ENCODE measurements around the gene CD244.
"Not testable (repeated sequence)": the region's sequence is repeated elsewhere in the genome, so short reads cannot be mapped to it uniquely, and the experiment has no call there.

Gene CD244

DNA sequence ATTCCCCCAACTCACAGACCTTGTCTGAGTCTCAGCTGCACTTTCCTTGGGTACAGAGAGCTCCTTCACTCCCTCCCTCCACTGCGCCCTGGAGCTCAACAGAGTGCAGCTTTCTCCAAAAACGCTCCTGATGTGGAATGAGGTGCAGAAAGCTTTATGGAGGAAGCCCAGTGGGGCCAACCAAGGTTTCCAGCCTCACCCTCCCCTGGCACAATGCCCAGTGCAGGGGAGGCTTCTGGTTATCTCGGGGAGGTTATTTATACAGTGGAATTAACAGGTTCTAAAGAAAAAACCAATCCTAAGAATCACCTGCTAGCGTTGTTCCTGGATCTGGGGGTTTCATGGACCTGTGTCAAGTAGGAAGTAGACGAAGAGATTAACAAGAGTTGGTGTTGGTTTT lies 22.4 kb upstream of the CD244 start, which contains the start of gene ITLN1:
TSS of gene ITLN1 (minus strand) at position 139 of the 400 bp plus-strand sequence. CDS start 303 bp downstream, outside the sequence.
- Mint-ChIP-seq H3K27ac (no peak within 1 kb of the TSS), H3K9me3 (no peaks in the 10 kb centered on the region), H3K4me1 (ENCODE audit: low read depth) (peaks cover 6% of the 10 kb centered on the region), H3K4me3 (no peak within 1 kb of the TSS), H3K27me3 (no peaks in the 10 kb centered on the region), H3K36me3 (ENCODE audit: low read depth) (no peaks in the 10 kb centered on the region)

DNA sequence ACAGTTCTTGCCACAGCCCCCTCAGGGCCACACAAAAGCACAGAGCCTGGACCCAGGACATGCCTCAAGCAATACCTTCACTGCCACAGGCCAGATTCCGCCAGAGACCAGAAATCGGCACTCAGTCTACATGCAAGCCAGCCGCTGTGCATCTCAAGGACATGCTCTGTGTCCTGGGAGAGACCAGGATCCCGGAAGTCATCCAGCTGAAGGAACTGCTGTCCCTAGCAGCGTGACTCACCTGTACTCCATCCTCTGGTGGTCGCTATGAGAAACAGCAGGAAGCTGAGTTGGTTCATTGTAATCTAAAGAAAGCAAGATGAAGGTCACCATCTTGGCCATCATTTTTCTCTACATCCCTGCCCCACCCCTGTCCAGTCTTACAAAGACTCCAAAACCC lies 21.9 kb upstream of the CD244 start:
- H3K27ac Mint-ChIP-seq: no peak overlapping the region
- peaks cover 6% of the 10 kb centered on the region for H3K4me1 Mint-ChIP-seq (ENCODE audit: low read depth)
- H3K4me3 Mint-ChIP-seq: no peak overlapping the region
- H3K9me3 Mint-ChIP-seq: no peaks in the 10 kb centered on the region
- H3K36me3 Mint-ChIP-seq (ENCODE audit: low read depth): no peaks in the 10 kb centered on the region
- H3K27me3 Mint-ChIP-seq: no peaks in the 10 kb centered on the region

GRCh38 chr1:160883581-160884513 lies 21.2 kb upstream of the CD244 start:
- Mint-ChIP-seq H3K27me3 (no peaks in the 10 kb centered on the region), H3K36me3 (ENCODE audit: low read depth) (no peaks in the 10 kb centered on the region), H3K4me1 (ENCODE audit: low read depth) (peaks cover 9% of the 10 kb centered on the region), H3K4me3 (no peak overlapping the region), H3K9me3 (no peaks in the 10 kb centered on the region), H3K27ac (no peak overlapping the region)

GRCh38 chr1:160882582-160882981 lies 19.9 kb upstream of the CD244 start:
- no peaks in the 10 kb centered on the region for H3K36me3 Mint-ChIP-seq (ENCODE audit: low read depth)
- no peaks in the 10 kb centered on the region for H3K9me3 Mint-ChIP-seq
- H3K27me3 Mint-ChIP-seq: no peaks in the 10 kb centered on the region
- no peak overlapping the region for H3K27ac Mint-ChIP-seq
- H3K4me1 Mint-ChIP-seq (ENCODE audit: low read depth): peaks cover 11% of the 10 kb centered on the region
- no peak overlapping the region for H3K4me3 Mint-ChIP-seq

DNA sequence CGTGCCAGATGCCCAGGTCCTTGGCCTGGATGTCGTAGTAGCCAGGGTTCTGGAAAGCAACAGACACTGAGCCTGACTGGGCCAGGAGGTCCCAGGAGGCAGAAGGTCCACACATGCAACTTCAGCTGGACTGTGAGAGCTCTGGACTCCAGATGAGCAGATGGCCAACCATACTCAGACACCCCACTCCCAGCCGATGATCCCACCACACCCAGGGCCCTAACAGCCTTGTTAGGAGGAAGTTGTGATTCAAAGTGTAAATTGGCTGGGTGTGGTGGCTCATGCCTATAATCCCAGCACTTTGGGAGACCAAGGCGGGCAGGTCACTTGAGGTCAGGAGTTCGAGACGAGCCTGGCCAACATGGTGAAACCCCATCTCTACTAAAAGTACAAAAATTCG lies 18.6 kb upstream of the CD244 start:
- not testable (repeated sequence) for H3K27me3 Mint-ChIP-seq; H3K9me3 Mint-ChIP-seq; H3K27ac Mint-ChIP-seq; H3K36me3 Mint-ChIP-seq (ENCODE audit: low read depth); H3K4me3 Mint-ChIP-seq
- peaks cover 21% of the 10 kb centered on the region for H3K4me1 Mint-ChIP-seq (ENCODE audit: low read depth)

- Mint-ChIP-seq H3K36me3 (ENCODE audit: low read depth) (no peaks in the 10 kb centered on the region), H3K4me3 (no peak overlapping the region), H3K9me3 (no peaks in the 10 kb centered on the region), H3K4me1 (ENCODE audit: low read depth) (peaks cover 22% of the 10 kb centered on the region), H3K27ac (no peak overlapping the region), H3K27me3 (no peaks in the 10 kb centered on the region)
Measured at GRCh38 chr1:160880216-160880615, 17.5 kb upstream of the CD244 start.

DNA sequence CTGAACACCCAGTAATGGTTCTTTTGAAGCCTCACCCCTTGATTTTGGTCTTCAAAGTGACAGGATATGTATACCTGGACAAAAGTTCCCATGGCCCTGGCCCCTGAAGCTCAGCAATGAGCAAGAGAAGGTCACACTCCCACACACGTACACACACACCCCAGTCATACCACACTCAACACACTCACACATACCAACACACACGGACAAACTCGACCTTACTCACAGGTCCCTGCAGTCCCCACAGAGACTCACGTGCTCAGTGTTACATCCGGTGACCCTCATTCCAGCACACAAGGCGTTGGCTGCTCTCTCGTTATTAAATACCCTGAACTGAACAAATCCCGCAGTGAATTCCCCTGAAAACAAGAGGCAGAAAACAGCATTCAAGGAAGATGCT lies 16.4 kb upstream of the CD244 start:
- H3K9me3 Mint-ChIP-seq: no peaks in the 10 kb centered on the region
- no peak overlapping the region for H3K27ac Mint-ChIP-seq
- H3K36me3 Mint-ChIP-seq (ENCODE audit: low read depth): no peaks in the 10 kb centered on the region
- H3K4me1 Mint-ChIP-seq (ENCODE audit: low read depth): peaks cover 24% of the 10 kb centered on the region
- H3K4me3 Mint-ChIP-seq: no peak overlapping the region
- H3K27me3 Mint-ChIP-seq: no peaks in the 10 kb centered on the region

DNA sequence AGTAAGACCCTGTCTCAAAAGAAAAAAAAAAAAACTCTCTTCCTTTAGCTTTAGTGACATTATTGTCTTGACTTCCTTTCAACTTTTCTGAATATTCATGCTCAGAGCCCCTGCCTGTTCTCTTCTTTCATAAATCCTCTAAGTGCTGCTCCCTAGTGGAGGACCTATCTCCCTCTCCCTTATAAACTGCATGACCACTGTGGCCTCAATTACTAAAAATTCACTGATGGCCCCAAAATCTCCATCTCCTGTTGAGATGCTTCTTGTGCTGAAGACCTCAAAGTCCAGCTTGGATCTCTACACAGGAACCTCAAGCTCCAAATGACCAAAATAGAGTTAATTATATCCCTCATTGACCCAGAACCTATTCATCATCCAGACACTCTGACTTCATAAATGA lies 14.5 kb upstream of the CD244 start:
- Mint-ChIP-seq H3K4me1 (ENCODE audit: low read depth) (peaks cover 24% of the 10 kb centered on the region), H3K36me3 (ENCODE audit: low read depth) (no peaks in the 10 kb centered on the region), H3K9me3 (no peaks in the 10 kb centered on the region), H3K27ac (no peak overlapping the region), H3K4me3 (no peak overlapping the region), H3K27me3 (no peaks in the 10 kb centered on the region)

DNA sequence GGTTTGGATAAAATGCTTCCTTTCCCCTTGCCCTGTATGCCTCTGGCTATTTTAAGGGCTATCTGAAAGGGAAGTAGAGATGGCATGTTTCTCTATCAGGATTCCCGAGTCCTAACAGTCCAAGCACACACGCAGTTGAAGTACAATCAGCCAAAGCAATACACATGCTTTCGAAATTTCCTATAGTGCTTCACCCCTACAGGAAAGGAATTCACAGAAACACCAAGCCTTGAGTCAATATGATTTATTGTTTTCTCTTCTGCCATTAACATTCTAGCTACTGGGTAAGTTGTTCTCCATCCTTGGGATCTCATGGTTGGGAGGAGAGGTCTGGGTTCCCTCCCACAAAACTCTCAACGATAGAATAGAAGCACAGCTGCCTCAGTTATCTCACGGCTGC lies 13.6 kb upstream of the CD244 start:
- Mint-ChIP-seq H3K36me3 (ENCODE audit: low read depth) (no peaks in the 10 kb centered on the region), H3K27ac (no peak overlapping the region), H3K4me3 (no peak overlapping the region), H3K9me3 (no peaks in the 10 kb centered on the region), H3K4me1 (ENCODE audit: low read depth) (peaks cover 25% of the 10 kb centered on the region), H3K27me3 (no peaks in the 10 kb centered on the region)

DNA sequence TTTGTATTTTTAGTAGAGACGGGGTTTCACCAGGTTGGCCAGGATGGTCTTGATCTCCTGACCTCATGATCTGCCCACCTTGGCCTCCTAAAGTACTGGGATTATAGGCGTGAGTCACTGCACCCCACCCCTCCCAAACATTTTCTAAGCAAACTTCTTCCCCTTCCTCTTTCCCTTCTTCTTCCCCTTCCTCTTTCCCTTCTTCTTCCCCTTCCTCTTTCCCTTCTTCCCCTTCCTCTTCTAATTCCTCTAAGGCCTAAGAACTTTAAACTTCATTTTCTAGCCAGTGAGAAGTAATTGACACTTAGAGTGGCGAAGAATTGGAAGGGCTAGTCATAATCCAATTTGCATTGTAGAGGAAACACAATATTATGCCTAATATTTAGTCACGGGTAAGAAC lies 12.9 kb upstream of the CD244 start:
- H3K27me3 Mint-ChIP-seq; H3K4me3 Mint-ChIP-seq; H3K9me3 Mint-ChIP-seq; H3K36me3 Mint-ChIP-seq (ENCODE audit: low read depth); H3K27ac Mint-ChIP-seq: not testable (repeated sequence)
- H3K4me1 Mint-ChIP-seq (ENCODE audit: low read depth): peaks cover 27% of the 10 kb centered on the region

DNA sequence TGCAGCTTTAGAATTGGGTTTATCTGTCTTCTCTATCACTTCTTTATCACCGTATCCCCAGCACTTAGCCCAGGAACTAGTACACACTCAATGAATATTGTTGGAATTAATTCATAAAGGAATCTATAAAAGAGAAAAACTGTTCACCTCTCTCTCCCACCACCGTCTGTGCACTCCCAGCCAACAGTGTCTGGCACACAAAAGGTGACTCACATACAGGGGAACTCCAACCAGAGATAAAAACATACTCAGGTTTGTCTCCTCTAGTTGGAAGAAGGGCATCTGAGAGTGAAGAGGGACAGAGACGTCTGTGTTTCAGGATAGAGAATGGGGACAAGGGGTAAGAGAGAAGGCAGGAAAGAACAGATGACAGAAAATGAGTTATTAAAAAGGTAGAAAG lies 12.2 kb upstream of the CD244 start:
- Mint-ChIP-seq H3K36me3 (ENCODE audit: low read depth) (no peaks in the 10 kb centered on the region), H3K27ac (no peak overlapping the region), H3K27me3 (no peaks in the 10 kb centered on the region), H3K4me3 (no peak overlapping the region), H3K9me3 (no peaks in the 10 kb centered on the region), H3K4me1 (ENCODE audit: low read depth) (peaks cover 27% of the 10 kb centered on the region)

GRCh38 chr1:160868141-160868540 lies 5.5 kb upstream of the CD244 start:
- Mint-ChIP-seq H3K9me3 (no peaks in the 10 kb centered on the region), H3K36me3 (ENCODE audit: low read depth) (no peaks in the 10 kb centered on the region), H3K4me3 (no peak overlapping the region), H3K4me1 (ENCODE audit: low read depth) (peaks cover 26% of the 10 kb centered on the region), H3K27ac (no peak overlapping the region), H3K27me3 (no peaks in the 10 kb centered on the region)

- not testable (repeated sequence) for H3K27me3 Mint-ChIP-seq; H3K9me3 Mint-ChIP-seq; H3K36me3 Mint-ChIP-seq (ENCODE audit: low read depth); H3K4me3 Mint-ChIP-seq; H3K27ac Mint-ChIP-seq
- H3K4me1 Mint-ChIP-seq (ENCODE audit: low read depth): peaks cover 30% of the 10 kb centered on the region
Measured at GRCh38 chr1:160867651-160868050, 5.0 kb upstream of the CD244 start.

- no peak overlapping the region for H3K27ac Mint-ChIP-seq
- H3K4me3 Mint-ChIP-seq: no peak overlapping the region
- H3K9me3 Mint-ChIP-seq: no peaks in the 10 kb centered on the region
- H3K4me1 Mint-ChIP-seq (ENCODE audit: low read depth): peaks cover 39% of the 10 kb centered on the region
- H3K36me3 Mint-ChIP-seq (ENCODE audit: low read depth): no peaks in the 10 kb centered on the region
- no peaks in the 10 kb centered on the region for H3K27me3 Mint-ChIP-seq
Measured at GRCh38 chr1:160866695-160867260, 4.1 kb upstream of the CD244 start.

- H3K9me3 Mint-ChIP-seq: no peaks in the 10 kb centered on the region
- H3K36me3 Mint-ChIP-seq (ENCODE audit: low read depth): no peaks in the 10 kb centered on the region
- no peak overlapping the region for H3K4me3 Mint-ChIP-seq
- H3K27me3 Mint-ChIP-seq: no peaks in the 10 kb centered on the region
- H3K4me1 Mint-ChIP-seq (ENCODE audit: low read depth): peaks cover 40% of the 10 kb centered on the region
- H3K27ac Mint-ChIP-seq: no peak overlapping the region
Measured at GRCh38 chr1:160866001-160866694, 3.5 kb upstream of the CD244 start.

Measured in stimulated activated naive CD8-positive, alpha-beta T cell treated with anti-CD3 and anti-CD28 coated beads, Interleukin-15, Interleukin-2, amounts not matched to agents 100 ng/mL and 50 ng/mL, for 24 hours (primary cell).